Brain microvascular endothelial cell (primary cell): Measurements from ENCODE around the gene RCBTB2.

Experiments used
- DNase-seq: peaks from one replicate; pipeline ENCODE4 v3.0.0-alpha.2; 2020
- H3K27ac ChIP-seq: fragments of 250-450 bp; sonication (Bioruptor Pico); 2 replicates; pipeline ENCODE4 v1.5.1; 2020; ENCODE audit warnings: mild to moderate bottlenecking, moderate library complexity
- H3K27me3 ChIP-seq: fragments of 250-450 bp; sonication (Bioruptor Pico); replicated peaks from 2 replicates; pipeline ENCODE4 v1.5.1; 2020; ENCODE audit warnings: mild to moderate bottlenecking
- H3K36me3 ChIP-seq: fragments of 250-450 bp; sonication (Bioruptor Pico); replicated peaks from 2 replicates; pipeline ENCODE4 v1.5.1; 2020; ENCODE audit warnings: mild to moderate bottlenecking
- H3K4me3 ChIP-seq: 2 replicates; pipeline ENCODE4 v1.5.1; 2011; ENCODE audit warnings: low read depth, mild to moderate bottlenecking, control low read depth, low read length, moderate library complexity
- in situ Hi-C: cut with HindIII; loops from 2 replicates; pipeline ENCODE4 v1.10.0; 2017; ENCODE audit warnings: low sequenced_read_pairs, low pct_ligation_motif_present
- TF ChIP-seq, protein P1 (sequence below): IDR thresholded peaks from 2 replicates; pipeline ENCODE4 v1.5.1; 2011; ENCODE audit warnings: low read depth, mild to moderate bottlenecking, moderate library complexity, low read length, control low read depth, inconsistent platforms; ENCODE audit errors: missing control alignments

The RCBTB2 gene

DNA sequence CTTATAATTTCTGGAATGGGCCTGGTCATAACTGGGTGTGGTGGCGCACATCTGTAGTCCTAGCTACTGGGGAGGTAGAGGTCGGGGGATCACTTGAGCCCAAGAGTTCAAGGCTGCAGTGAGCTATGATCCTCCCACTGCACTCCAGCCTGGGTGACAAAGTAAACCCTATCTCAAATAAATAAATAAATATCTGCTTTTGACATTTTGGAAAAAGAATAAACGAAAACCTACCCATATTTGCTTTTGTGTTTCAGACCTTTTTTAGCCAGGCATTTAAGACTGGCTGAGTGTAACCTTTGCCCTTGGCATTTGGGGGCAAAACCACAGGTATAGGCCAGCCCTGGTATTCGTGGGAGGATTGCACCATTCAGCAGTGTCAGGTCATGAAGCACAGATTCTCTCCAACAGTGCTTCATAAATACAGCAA is 14.8 kb upstream of the RCBTB2 start:
- in situ Hi-C loops = no loop called here
- no peaks in the 10 kb centered on the region for H3K36me3 ChIP-seq
- H3K27ac ChIP-seq = no peak overlapping the region
- TF ChIP-seq, protein P1, sequence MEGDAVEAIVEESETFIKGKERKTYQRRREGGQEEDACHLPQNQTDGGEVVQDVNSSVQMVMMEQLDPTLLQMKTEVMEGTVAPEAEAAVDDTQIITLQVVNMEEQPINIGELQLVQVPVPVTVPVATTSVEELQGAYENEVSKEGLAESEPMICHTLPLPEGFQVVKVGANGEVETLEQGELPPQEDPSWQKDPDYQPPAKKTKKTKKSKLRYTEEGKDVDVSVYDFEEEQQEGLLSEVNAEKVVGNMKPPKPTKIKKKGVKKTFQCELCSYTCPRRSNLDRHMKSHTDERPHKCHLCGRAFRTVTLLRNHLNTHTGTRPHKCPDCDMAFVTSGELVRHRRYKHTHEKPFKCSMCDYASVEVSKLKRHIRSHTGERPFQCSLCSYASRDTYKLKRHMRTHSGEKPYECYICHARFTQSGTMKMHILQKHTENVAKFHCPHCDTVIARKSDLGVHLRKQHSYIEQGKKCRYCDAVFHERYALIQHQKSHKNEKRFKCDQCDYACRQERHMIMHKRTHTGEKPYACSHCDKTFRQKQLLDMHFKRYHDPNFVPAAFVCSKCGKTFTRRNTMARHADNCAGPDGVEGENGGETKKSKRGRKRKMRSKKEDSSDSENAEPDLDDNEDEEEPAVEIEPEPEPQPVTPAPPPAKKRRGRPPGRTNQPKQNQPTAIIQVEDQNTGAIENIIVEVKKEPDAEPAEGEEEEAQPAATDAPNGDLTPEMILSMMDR = no peak
- no peaks in the 10 kb centered on the region for H3K27me3 ChIP-seq
- DNase-seq = no peak
- no peak overlapping the region for H3K4me3 ChIP-seq

DNA sequence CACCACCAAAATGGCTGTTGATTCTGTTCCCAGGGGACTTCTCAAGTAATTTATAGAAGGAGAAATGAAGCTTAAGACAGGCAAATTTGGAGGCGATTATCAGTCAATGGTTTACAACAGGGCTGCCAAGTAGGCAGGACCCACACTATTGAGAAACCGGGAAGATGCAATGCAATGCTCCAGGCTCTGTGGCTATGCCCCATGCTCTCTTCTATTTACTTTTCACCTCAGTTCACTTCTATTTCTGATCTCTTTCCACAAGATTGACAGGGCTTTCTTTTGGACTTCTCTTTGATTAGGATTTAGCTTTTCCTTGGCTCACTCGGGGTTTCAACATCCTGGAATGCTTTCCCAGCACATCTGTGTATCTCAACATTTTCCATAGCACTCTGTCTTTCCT is 12.7 kb upstream of the RCBTB2 start:
- in situ Hi-C loops = no loop called here

DNA sequence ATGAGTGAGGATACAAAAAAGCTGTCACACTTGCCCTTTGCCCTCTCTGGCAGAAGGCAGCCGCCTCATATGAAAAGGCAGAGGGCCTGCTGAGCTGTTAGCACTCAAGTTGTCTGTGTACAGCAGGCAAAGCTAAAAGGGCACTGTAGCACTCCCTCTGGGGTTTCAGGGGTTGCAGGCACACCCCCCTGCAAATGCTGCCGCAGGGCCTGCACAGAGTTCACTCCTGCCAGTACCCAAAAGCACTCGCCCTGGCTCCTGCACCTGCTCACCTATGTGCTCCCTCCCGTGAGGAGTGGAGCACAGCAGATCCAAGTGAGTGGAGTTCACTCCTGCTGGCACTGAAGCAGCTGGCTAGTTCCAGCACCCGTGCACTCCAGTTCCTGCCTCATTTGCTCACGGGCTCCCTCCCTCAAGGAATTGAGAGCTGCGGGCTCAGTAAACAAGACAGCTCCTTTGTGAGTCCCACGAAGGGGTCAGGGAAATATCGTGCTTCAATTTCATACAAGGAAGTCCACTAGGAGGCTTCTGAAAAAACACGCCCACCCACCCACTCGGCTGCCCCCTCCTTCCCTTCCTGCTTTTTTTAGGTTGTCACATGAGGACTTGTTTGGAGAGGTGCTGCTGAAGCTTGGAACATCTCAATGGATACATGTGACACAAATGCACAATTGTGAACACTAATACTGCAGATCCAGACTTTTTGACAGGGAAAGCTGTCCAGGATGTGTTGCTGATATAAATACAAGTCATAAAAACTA is 9.9 kb upstream of the RCBTB2 start:
- in situ Hi-C loops = no loop called here
- no peaks in the 10 kb centered on the region for H3K36me3 ChIP-seq
- no peak overlapping the region for H3K27ac ChIP-seq
- H3K27me3 ChIP-seq = no peaks in the 10 kb centered on the region
- H3K4me3 ChIP-seq = no peak overlapping the region
- peak; percentile 9 for DNase-seq
- TF ChIP-seq, protein P1 = peak; percentile 39

More for the DNA sequence above, 12.7 kb upstream of the RCBTB2 start:
- no peak for DNase-seq
- TF ChIP-seq, protein P1 = no peak
- Histone ChIP-seq H3K36me3 (no peaks in the 10 kb centered on the region), H3K4me3 (no peak overlapping the region), H3K27me3 (no peaks in the 10 kb centered on the region), H3K27ac (no peak overlapping the region)

GRCh38 chr13:48542138-48542537 is 9.3 kb upstream of the RCBTB2 start:
- no peaks in the 10 kb centered on the region for H3K27me3 ChIP-seq
- H3K4me3 ChIP-seq = no peak overlapping the region
- DNase-seq = no peak
- no peak overlapping the region for H3K27ac ChIP-seq
- no peaks in the 10 kb centered on the region for H3K36me3 ChIP-seq
- in situ Hi-C loops = no loop called here
- TF ChIP-seq, protein P1 = no peak

- H3K27me3 ChIP-seq = no peaks in the 10 kb centered on the region
- in situ Hi-C loops = no loop called here
- H3K36me3 ChIP-seq = no peaks in the 10 kb centered on the region
- no peak overlapping the region for H3K4me3 ChIP-seq
- DNase-seq = no peak
- TF ChIP-seq, protein P1 = no peak
- no peak overlapping the region for H3K27ac ChIP-seq
Observed at GRCh38 chr13:48539550-48539949, 6.7 kb upstream of the RCBTB2 start.
